WTC11 (cell line): ENCODE measurements around the gene BMP4. TPM values are rescaled to one million over a fixed set of nuclear protein-coding genes. Genes with fewer than 3 reads are reported as not detected.
A peak's percentile ranks its signal among the peaks of the same experiment; 100 is the strongest.

Source experiments
- ATF1 ChIP-seq: sonication (generic); formaldehyde crosslinking; IDR thresholded peaks from 2 replicates; pipeline ENCODE4 v1.8.1; 2023; ENCODE audit warnings: mild to moderate bottlenecking, moderate library complexity, missing genetic modification reagents
- ATF3 ChIP-seq: sonication (generic); formaldehyde crosslinking; conservative IDR thresholded peaks from 2 replicates; pipeline ENCODE4 v1.8.1; 2022; ENCODE audit warnings: mild to moderate bottlenecking, missing genetic modification reagents
- CREM ChIP-seq: sonication (generic); formaldehyde crosslinking; IDR thresholded peaks from 2 replicates; pipeline ENCODE4 v1.8.1; 2022; ENCODE audit warnings: mild to moderate bottlenecking, missing genetic modification reagents, moderate library complexity
- ELF4 ChIP-seq: sonication (generic); formaldehyde crosslinking; IDR thresholded peaks from 2 replicates; pipeline ENCODE4 v1.8.1; 2022; ENCODE audit warnings: low read depth, mild to moderate bottlenecking, moderate library complexity, missing genetic modification reagents
- ETV6 ChIP-seq: sonication (generic); formaldehyde crosslinking; IDR thresholded peaks from 2 replicates; pipeline ENCODE4 v1.8.1; 2022; ENCODE audit warnings: mild to moderate bottlenecking, missing genetic modification reagents
- FOXK1 ChIP-seq: sonication (generic); formaldehyde crosslinking; IDR thresholded peaks from 2 replicates; pipeline ENCODE4 v1.8.0; 2022; ENCODE audit warnings: mild to moderate bottlenecking, moderate library complexity, missing genetic modification reagents
- FOXP1 ChIP-seq: sonication (generic); formaldehyde crosslinking; IDR thresholded peaks from 2 replicates; pipeline ENCODE4 v1.8.0; 2022; ENCODE audit warnings: missing genetic modification reagents, mild to moderate bottlenecking, moderate library complexity, borderline replicate concordance
- GRHL2 ChIP-seq: fragments of 250-450 bp; sonication (Bioruptor Pico); IDR thresholded peaks from 2 replicates; pipeline ENCODE4 v1.8.0; 2022; ENCODE audit warnings: mild to moderate bottlenecking, moderate library complexity; ENCODE audit not compliant: insufficient replicate concordance, severe bottlenecking
- IRF2 ChIP-seq: sonication (generic); formaldehyde crosslinking; IDR thresholded peaks from 2 replicates; pipeline ENCODE4 v1.8.0; 2022; ENCODE audit warnings: low read depth, missing genetic modification reagents, borderline replicate concordance
- JUN ChIP-seq: sonication (generic); formaldehyde crosslinking; IDR thresholded peaks from 2 replicates; pipeline ENCODE4 v1.8.0; 2023; ENCODE audit warnings: mild to moderate bottlenecking, missing genetic modification reagents
- MYBL2 ChIP-seq: sonication (generic); formaldehyde crosslinking; IDR thresholded peaks from 2 replicates; pipeline ENCODE4 v1.8.1; 2023; ENCODE audit warnings: mild to moderate bottlenecking, moderate library complexity, missing genetic modification reagents
- OVOL2 ChIP-seq: fragments of 250-450 bp; sonication (Bioruptor Pico); IDR thresholded peaks from 2 replicates; pipeline ENCODE4 v1.9.0; 2021; ENCODE audit warnings: mild to moderate bottlenecking, borderline replicate concordance
- PRDM15 ChIP-seq: sonication (generic); formaldehyde crosslinking; IDR thresholded peaks from 2 replicates; pipeline ENCODE4 v1.8.0; 2022; ENCODE audit warnings: missing genetic modification reagents
- RORB ChIP-seq: fragments of 250-450 bp; sonication (Bioruptor Pico); IDR thresholded peaks from 2 replicates; pipeline ENCODE4 v1.9.0; 2021; ENCODE audit warnings: mild to moderate bottlenecking
- TEAD1 ChIP-seq: sonication (generic); formaldehyde crosslinking; IDR thresholded peaks from 2 replicates; pipeline ENCODE4 v1.8.0; 2022; ENCODE audit warnings: mild to moderate bottlenecking, missing genetic modification reagents
- TEAD4 ChIP-seq: sonication (generic); formaldehyde crosslinking; IDR thresholded peaks from 2 replicates; pipeline ENCODE4 v1.8.0; 2022; ENCODE audit warnings: mild to moderate bottlenecking, missing genetic modification reagents
- ZNF121 ChIP-seq: sonication (generic); formaldehyde crosslinking; IDR thresholded peaks from 2 replicates; pipeline ENCODE4 v1.8.0; 2023; ENCODE audit warnings: missing genetic modification reagents
- ZNF138 ChIP-seq: sonication (generic); formaldehyde crosslinking; conservative IDR thresholded peaks from 2 replicates; pipeline ENCODE4 v1.8.1; 2022; ENCODE audit warnings: mild to moderate bottlenecking, moderate library complexity, missing genetic modification reagents
- ZNF263 ChIP-seq: sonication (generic); formaldehyde crosslinking; IDR thresholded peaks from 2 replicates; pipeline ENCODE4 v1.8.1; 2022; ENCODE audit warnings: low read depth, mild to moderate bottlenecking, moderate library complexity, missing genetic modification reagents
- ZNF416 ChIP-seq: fragments of 250-450 bp; sonication (Bioruptor Pico); IDR thresholded peaks from 2 replicates; pipeline ENCODE4 v1.9.0; 2021; ENCODE audit warnings: mild to moderate bottlenecking, inconsistent platforms
- ZNF425 ChIP-seq: fragments of 250-450 bp; sonication (Bioruptor Pico); conservative IDR thresholded peaks from 2 replicates; pipeline ENCODE4 v1.9.0; 2021; ENCODE audit warnings: mild to moderate bottlenecking
- ZNF671 ChIP-seq: fragments of 250-450 bp; sonication (Bioruptor Pico); IDR thresholded peaks from 2 replicates; pipeline ENCODE4 v1.8.0; 2021; ENCODE audit warnings: mild to moderate bottlenecking
- total RNA-seq: library from RNA; stranded (reverse); gene quantifications from 3 replicates; pipeline ENCODE4 v1.2.3, GENCODE V29; 2021
- TF ChIP-seq, protein P1 (sequence below): sonication (generic); formaldehyde crosslinking; IDR thresholded peaks from 2 replicates; pipeline ENCODE4 v1.8.1; 2023; ENCODE audit warnings: mild to moderate bottlenecking, missing genetic modification reagents, moderate library complexity
- TF ChIP-seq, protein P2 (sequence below): sonication (generic); formaldehyde crosslinking; IDR thresholded peaks from 2 replicates; pipeline ENCODE4 v1.8.1; 2022; ENCODE audit warnings: mild to moderate bottlenecking, missing genetic modification reagents, moderate library complexity, borderline replicate concordance
- TF ChIP-seq, protein P3 (sequence below): fragments of 200-600 bp; IDR thresholded peaks from 2 replicates; pipeline ENCODE4 v1.8.0; 2022; ENCODE audit warnings: antibody characterized with exemption
- TF ChIP-seq, protein P4 (sequence below): sonication (generic); formaldehyde crosslinking; IDR thresholded peaks from 2 replicates; pipeline ENCODE4 v1.8.1; 2022; ENCODE audit warnings: missing genetic modification reagents, borderline replicate concordance
- TF ChIP-seq, protein P5 (sequence below): sonication (generic); formaldehyde crosslinking; IDR thresholded peaks from 2 replicates; pipeline ENCODE4 v1.8.0; 2023; ENCODE audit warnings: missing genetic modification reagents

Gene BMP4
- total RNA-seq, 1 experiment from 2014 or later: 7.8 TPM

DNA sequence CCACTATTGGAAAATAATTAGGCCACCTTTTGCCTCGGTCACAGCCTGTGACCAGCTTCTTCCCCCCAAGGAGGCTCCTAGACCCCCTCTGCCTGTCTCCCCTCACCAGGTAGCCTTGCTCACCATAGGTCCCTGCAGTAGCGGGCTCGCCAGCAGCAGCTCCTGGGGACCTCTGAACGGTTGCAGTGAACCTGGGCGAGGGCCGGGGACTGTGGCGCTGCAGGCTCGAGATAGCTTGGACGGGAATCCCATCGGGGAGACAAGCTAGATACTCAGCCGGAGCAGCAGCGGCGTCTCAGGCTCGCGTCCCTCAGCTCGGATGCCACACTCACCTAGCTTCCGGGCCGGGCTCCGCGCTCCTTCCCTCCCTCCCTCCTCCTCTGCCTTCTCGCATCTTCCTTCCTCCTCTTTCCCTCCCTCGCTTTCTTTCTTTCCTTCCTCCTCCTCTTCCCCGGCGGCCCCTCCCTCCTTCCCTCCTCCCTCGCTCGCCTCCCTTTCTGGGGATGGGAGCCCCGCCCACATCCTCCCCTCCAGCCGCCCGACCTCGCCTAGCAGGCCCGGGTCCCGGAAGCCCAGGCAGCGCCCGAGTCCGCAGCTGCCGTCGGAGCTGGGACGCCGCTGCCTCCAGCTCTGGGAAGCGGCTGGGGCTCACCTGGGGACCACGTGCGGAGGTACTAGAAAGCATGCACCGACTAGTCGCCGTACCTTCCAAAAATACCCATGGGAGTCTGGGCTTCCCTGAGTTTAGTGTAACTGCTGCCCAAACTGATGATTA lies at the start of gene BMP4 (continued):
- TF ChIP-seq PRDM15 (CRISPR knock-in tag) (peak; percentile 67), ETV6 (CRISPR knock-in tag) (peak; percentile 99), CREM (CRISPR knock-in tag) (no peak), ZNF416 (CRISPR knock-in tag) (no peak), GRHL2 (CRISPR knock-in tag) (no peak), FOXP1 (peak; percentile 98), TEAD1 (CRISPR knock-in tag) (peak; percentile 98), JUN (peak; percentile 86; the same call in 1 of the 2 replicates), TEAD4 (peak; percentile 54; the same call in 1 of the 2 replicates), OVOL2 (CRISPR knock-in tag) (no peak), ZNF263 (CRISPR knock-in tag) (no peak; the same call in 1 of the 2 replicates), MYBL2 (CRISPR knock-in tag) (peak; percentile 95), ZNF138 (CRISPR knock-in tag) (0 out of 2 replicates have a peak, but pooled peaks have one; percentile 68), ELF4 (CRISPR knock-in tag) (peak; percentile 92; the same call in 1 of the 2 replicates), FOXK1 (peak; percentile 86; the same call in 1 of the 2 replicates), ZNF121 (CRISPR knock-in tag) (0 out of 2 replicates have a peak, but pooled peaks have one; percentile 18), RORB (CRISPR knock-in tag) (no peak), ZNF425 (CRISPR knock-in tag) (no peak), ZNF671 (no peak), IRF2 (CRISPR knock-in tag) (no peak), ATF1 (CRISPR knock-in tag) (0 out of 2 replicates have a peak, but pooled peaks have one; percentile 32), ATF3 (no peak)
- TF ChIP-seq, protein P1, sequence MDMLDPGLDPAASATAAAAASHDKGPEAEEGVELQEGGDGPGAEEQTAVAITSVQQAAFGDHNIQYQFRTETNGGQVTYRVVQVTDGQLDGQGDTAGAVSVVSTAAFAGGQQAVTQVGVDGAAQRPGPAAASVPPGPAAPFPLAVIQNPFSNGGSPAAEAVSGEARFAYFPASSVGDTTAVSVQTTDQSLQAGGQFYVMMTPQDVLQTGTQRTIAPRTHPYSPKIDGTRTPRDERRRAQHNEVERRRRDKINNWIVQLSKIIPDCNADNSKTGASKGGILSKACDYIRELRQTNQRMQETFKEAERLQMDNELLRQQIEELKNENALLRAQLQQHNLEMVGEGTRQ (CRISPR knock-in tag): peak; percentile 67
- TF ChIP-seq, protein P2, sequence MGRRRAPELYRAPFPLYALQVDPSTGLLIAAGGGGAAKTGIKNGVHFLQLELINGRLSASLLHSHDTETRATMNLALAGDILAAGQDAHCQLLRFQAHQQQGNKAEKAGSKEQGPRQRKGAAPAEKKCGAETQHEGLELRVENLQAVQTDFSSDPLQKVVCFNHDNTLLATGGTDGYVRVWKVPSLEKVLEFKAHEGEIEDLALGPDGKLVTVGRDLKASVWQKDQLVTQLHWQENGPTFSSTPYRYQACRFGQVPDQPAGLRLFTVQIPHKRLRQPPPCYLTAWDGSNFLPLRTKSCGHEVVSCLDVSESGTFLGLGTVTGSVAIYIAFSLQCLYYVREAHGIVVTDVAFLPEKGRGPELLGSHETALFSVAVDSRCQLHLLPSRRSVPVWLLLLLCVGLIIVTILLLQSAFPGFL (CRISPR knock-in tag): peak; percentile 90; the same call in 1 of the 2 replicates
- TF ChIP-seq, protein P3, sequence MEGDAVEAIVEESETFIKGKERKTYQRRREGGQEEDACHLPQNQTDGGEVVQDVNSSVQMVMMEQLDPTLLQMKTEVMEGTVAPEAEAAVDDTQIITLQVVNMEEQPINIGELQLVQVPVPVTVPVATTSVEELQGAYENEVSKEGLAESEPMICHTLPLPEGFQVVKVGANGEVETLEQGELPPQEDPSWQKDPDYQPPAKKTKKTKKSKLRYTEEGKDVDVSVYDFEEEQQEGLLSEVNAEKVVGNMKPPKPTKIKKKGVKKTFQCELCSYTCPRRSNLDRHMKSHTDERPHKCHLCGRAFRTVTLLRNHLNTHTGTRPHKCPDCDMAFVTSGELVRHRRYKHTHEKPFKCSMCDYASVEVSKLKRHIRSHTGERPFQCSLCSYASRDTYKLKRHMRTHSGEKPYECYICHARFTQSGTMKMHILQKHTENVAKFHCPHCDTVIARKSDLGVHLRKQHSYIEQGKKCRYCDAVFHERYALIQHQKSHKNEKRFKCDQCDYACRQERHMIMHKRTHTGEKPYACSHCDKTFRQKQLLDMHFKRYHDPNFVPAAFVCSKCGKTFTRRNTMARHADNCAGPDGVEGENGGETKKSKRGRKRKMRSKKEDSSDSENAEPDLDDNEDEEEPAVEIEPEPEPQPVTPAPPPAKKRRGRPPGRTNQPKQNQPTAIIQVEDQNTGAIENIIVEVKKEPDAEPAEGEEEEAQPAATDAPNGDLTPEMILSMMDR: no peak
- TF ChIP-seq, protein P4, sequence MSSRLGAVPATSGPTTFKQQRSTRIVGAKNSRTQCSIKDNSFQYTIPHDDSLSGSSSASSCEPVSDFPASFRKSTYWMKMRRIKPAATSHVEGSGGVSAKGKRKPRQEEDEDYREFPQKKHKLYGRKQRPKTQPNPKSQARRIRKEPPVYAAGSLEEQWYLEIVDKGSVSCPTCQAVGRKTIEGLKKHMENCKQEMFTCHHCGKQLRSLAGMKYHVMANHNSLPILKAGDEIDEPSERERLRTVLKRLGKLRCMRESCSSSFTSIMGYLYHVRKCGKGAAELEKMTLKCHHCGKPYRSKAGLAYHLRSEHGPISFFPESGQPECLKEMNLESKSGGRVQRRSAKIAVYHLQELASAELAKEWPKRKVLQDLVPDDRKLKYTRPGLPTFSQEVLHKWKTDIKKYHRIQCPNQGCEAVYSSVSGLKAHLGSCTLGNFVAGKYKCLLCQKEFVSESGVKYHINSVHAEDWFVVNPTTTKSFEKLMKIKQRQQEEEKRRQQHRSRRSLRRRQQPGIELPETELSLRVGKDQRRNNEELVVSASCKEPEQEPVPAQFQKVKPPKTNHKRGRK (CRISPR knock-in tag): no peak
- TF ChIP-seq, protein P5, sequence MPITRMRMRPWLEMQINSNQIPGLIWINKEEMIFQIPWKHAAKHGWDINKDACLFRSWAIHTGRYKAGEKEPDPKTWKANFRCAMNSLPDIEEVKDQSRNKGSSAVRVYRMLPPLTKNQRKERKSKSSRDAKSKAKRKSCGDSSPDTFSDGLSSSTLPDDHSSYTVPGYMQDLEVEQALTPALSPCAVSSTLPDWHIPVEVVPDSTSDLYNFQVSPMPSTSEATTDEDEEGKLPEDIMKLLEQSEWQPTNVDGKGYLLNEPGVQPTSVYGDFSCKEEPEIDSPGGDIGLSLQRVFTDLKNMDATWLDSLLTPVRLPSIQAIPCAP (CRISPR knock-in tag): peak; percentile 93
